Mesodermal cell (in vitro differentiated cells): ENCODE measurements around the gene PERM1.

Experiments
- H3K27ac ChIP-seq: 2 replicates; pipeline ENCODE4 v1.7.0; 2013; ENCODE audit warnings: mild to moderate bottlenecking, low read depth, low read length, moderate library complexity; ENCODE audit not compliant: severe bottlenecking
- H3K36me3 ChIP-seq: 2 replicates; pipeline ENCODE4 v1.7.1; 2013; ENCODE audit warnings: mild to moderate bottlenecking, low read length, moderate library complexity; ENCODE audit not compliant: control insufficient read depth, insufficient read depth
- H3K4me1 ChIP-seq: one replicate; pipeline ENCODE4 v1.7.1; 2013; ENCODE audit warnings: mild to moderate bottlenecking, low read length; ENCODE audit not compliant: insufficient read depth, control insufficient read depth, poor library complexity, severe bottlenecking
- H3K4me3 ChIP-seq: 2 replicates; pipeline ENCODE4 v1.7.0; 2013; ENCODE audit warnings: low read length, control low read depth, mild to moderate bottlenecking; ENCODE audit not compliant: insufficient read depth, poor library complexity, severe bottlenecking; ENCODE audit errors: extremely low read depth
- H3K9me3 ChIP-seq: 2 replicates; pipeline ENCODE4 v1.7.1; 2013; ENCODE audit warnings: mild to moderate bottlenecking, low read length, moderate library complexity; ENCODE audit not compliant: control insufficient read depth
- WGBS, 2 experiments: methylation state at CpG; one replicate each; pipeline ENCODE4 v1.1.5; 2013; ENCODE audit warnings: missing lambda C conversion rate in 2 of 2; ENCODE audit not compliant: insufficient coverage in 2 of 2; 5-methylcytosine and 5-hydroxymethylcytosine counted together

The PERM1 gene

GRCh38 chr1:1001057-1001783 is 19.3 kb upstream of the PERM1 start:
- Histone ChIP-seq H3K36me3 (no peaks in the 10 kb centered on the region), H3K4me3 (peak overlapping the region; percentile 68), H3K27ac (peak overlapping the region; percentile 99), H3K9me3 (no peaks in the 10 kb centered on the region), H3K4me1 (peaks cover 40% of the 10 kb centered on the region)
- 4 to 5% methylated on average over 29 to 41 of the region's 58 CpGs for WGBS, 2 experiments

- no peaks in the 10 kb centered on the region for H3K9me3 ChIP-seq
- 2% methylated on average over 68 to 70 of the region's 75 CpGs for WGBS, 2 experiments
Measured at GRCh38 chr1:1000357-1001056, 18.6 kb upstream of the PERM1 start.

GRCh38 chr1:999725-1000356 is 17.9 kb upstream of the PERM1 start, which contains the start of gene HES4:
Gene HES4 (minus strand): TSS chr1:1000097. CDS start chr1:999973, 124 bp downstream.
- Histone ChIP-seq H3K27ac (peak within 1 kb of the TSS; percentile 99), H3K4me3 (peak within 1 kb of the TSS; percentile 68), H3K9me3 (no peaks in the 10 kb centered on the region), H3K36me3 (no peaks in the 10 kb centered on the region), H3K4me1 (peaks cover 28% of the 10 kb centered on the region)
- 1% methylated on average over 57 to 83 of the region's 95 CpGs for WGBS, 2 experiments

More at GRCh38 chr1:1000357-1001056, 18.6 kb upstream of the PERM1 start:
- Histone ChIP-seq H3K36me3 (no peaks in the 10 kb centered on the region), H3K4me1 (peaks cover 35% of the 10 kb centered on the region), H3K27ac (peak overlapping the region; percentile 99), H3K4me3 (peak overlapping the region; percentile 68)

- Histone ChIP-seq H3K9me3 (no peaks in the 10 kb centered on the region), H3K4me3 (peak overlapping the region; percentile 68), H3K27ac (peak overlapping the region; percentile 99), H3K36me3 (no peaks in the 10 kb centered on the region), H3K4me1 (peaks cover 22% of the 10 kb centered on the region)
- 1 to 2% methylated on average over 75 to 77 of the region's 86 CpGs for WGBS, 2 experiments
Measured at GRCh38 chr1:998995-999724, 17.3 kb upstream of the PERM1 start.

- Histone ChIP-seq H3K36me3 (no peaks in the 10 kb centered on the region), H3K9me3 (no peaks in the 10 kb centered on the region), H3K4me3 (peak overlapping the region; percentile 68), H3K4me1 (peaks cover 17% of the 10 kb centered on the region), H3K27ac (no peak overlapping the region)
- 0 to 4% methylated on average over 12 to 15 of the region's 27 CpGs for WGBS, 2 experiments
Measured at GRCh38 chr1:998745-998994, 16.8 kb upstream of the PERM1 start.

DNA sequence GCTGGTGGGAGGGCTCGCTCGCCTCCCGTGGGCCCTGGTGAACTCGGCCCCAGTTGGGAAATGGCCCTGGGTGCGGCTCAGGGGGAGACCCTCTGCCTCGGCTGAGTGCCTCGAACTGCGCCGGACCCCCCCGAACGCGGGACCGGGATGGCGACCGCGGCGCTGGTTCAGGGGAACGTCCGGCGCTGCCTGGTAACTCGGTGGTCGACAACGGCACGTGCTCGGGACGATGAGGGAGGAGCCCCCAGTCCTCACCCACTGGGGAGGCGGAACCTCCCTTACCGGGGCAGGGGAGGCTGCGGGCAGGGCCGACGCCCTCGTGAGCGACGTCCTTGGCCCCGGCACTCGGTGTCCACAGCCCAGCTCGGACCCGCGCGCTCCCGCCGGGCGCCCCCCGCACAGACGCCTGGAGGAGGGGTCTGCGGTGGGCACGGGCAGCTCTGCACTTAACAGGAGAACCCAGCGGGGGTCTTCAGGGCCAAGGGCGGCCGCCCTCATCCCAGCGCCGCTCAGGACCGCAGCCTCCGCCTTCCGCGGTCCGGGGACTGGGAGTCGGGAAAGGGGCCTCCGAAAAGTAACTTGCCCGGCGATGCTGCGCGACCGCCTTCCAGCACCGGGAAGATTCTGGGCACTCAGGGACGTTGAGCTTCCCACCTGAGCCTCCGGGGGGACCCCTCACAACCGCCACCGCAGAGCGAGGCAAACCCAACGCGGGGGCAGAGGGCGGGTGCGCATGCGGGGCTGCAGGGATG is 16.3 kb upstream of the PERM1 start:
- peak overlapping the region; percentile 68 for H3K4me3 ChIP-seq

DNA sequence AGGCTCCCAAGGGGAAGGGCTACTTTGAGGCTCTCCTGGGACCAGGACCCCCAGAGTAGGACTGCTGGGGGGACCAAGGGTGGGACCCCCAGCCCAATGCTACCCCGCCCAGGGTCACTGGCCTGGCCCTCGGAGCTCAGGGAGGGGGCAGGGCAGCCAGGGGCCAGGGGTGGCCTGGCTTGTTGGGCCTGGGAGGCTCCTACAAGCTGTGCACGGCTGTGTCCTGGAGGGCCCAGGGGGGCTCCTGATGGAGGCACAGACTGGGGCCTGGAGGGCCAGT is 15.8 kb upstream of the PERM1 start:
- no peaks in the 10 kb centered on the region for H3K36me3 ChIP-seq
- peaks cover 4% of the 10 kb centered on the region for H3K9me3 ChIP-seq
- WGBS, 2 experiments, result 42 to 60% methylated on average over 3 of the region's 3 CpGs
- peak overlapping the region; percentile 68 for H3K4me3 ChIP-seq
- H3K4me1 ChIP-seq, result peaks cover 7% of the 10 kb centered on the region
- no peak overlapping the region for H3K27ac ChIP-seq

More for the DNA sequence above, 16.3 kb upstream of the PERM1 start:
- Histone ChIP-seq H3K4me1 (peaks cover 12% of the 10 kb centered on the region), H3K9me3 (no peaks in the 10 kb centered on the region), H3K27ac (no peak overlapping the region), H3K36me3 (no peaks in the 10 kb centered on the region)
- WGBS, 2 experiments, result 12 to 19% methylated on average over 51 to 72 of the region's 75 CpGs

DNA sequence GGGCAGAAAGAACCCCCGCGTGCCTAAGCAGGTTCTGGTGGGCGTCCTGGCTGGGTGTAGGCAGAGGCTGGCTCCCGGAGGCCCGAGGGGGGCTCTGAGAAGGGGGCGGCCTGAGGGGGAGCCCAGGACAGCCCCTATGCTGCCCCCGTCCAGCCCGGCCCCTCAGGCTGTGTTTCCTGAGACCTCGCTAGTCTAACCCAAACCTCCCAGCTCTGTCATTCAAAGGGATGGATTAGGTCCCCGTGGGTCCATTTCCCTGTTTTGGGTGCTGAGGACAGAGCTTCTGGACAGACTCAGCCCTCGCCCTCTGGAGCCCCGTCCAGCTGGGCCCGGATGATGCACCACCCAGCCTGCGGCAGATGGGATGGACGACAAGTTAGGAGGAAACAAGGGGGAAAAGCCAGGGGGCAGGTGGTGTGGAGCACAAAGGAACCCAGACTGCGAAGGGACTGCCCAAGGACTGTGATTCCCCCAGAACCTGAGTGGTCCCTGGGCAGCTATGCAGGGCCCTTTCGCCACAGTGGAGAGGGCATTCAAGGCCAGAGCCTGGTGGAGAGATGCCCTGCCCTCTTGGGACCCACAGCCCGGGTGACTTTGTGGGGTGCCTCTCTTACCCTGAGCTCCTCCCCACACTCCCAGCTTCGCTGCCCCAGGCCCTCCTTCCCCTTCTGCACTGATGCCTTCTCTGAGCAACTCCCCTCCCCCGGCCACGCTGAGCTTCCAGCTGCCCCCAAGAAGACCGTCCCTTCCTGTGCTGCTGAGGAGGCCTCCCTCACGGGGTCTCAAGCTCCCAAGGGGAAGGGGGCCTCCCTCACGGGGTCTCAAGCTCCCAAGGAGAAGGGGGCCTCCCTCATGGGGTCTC is 15.2 kb upstream of the PERM1 start:
- peaks cover 7% of the 10 kb centered on the region for H3K4me1 ChIP-seq
- H3K36me3 ChIP-seq, result no peaks in the 10 kb centered on the region
- WGBS, 2 experiments, result 55 to 59% methylated on average over 21 to 22 of the region's 24 CpGs
- no peak overlapping the region for H3K4me3 ChIP-seq
- no peak overlapping the region for H3K27ac ChIP-seq
- peaks cover 7% of the 10 kb centered on the region for H3K9me3 ChIP-seq

DNA sequence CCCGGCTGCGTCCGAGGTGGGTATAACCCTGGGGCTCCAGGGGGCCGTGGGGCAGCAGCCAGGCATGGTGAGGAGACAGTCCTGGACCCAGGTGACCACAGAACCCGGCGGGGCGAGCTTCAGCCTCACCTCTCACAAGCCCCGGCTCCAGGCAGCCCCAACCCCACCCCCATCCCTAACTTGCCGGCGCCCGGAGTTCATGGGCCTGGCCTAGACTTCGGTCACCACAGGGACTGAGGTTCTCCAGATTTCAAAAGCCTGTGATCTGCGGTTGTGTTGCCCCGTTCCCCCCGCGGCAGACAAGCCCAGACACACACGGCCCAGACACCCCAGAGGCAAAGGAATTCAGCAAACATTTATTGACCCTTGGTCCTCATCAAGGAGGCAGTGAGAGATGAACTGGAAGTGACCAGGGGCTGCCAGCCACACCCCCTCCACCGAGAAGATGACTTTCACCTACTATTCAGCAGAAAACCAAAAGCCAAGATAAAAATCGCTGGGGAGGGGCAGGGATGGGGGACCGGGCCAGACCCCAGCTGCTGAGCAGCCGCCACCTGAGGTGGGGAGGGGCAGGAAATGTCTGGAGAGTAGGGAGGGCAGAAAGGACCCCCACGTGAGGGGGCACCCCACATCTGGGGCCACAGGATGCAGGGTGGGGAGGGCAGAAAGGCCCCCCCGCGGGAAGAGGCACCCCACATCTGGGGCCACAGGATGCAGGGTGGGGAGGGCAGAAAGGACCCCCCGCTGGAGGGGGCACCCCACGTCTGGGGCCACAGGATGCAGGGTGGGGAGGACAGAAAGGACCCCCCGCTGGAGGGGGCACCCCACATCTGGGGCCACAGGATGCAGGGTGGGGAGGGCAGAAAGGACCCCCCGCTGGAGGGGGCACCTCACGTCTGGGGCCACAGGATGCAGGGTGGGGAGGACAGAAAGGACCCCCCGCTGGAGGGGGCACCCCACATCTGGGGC is 14.1 kb upstream of the PERM1 start:
- Histone ChIP-seq H3K4me3 (no peak overlapping the region), H3K9me3 (peaks cover 10% of the 10 kb centered on the region), H3K27ac (no peak overlapping the region), H3K36me3 (no peaks in the 10 kb centered on the region), H3K4me1 (peaks cover 7% of the 10 kb centered on the region)
- 65 to 67% methylated on average over 15 of the region's 30 CpGs for WGBS, 2 experiments
